ENCODE results near the gene MICOS13. TPM values are rescaled to one million over a fixed set of nuclear protein-coding genes. Genes with fewer than 3 reads are reported as not detected.

Gene MICOS13
- total and polyA plus RNA-seq, 2 donors from 2014 or later = 74.6 to 244 TPM

DNA sequence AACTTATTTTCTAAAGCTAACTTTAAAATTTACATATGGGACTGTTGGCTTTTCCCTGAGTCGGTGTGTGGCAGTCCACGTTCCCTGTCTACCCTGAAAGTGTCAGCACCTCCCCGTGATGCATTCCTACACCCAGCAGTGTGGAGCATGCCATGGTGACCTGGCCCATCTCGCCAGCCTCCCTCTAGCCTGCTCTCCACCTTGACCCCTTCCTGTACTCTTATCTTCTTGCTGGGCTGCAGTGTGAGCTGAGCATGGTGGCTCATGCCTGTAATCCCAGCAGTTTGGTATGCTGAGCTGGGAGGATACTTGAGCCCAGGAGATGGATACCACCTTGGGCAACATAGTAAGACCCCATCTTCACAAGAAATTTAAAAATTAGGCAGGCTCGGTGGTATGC lies 25.4 kb downstream of the MICOS13 start:
- Histone ChIP-seq H3K36me3 (ENCODE audit: control insufficient read depth in 2 of 3, insufficient read depth in 3 of 3, low read length in 3 of 3) (peaks cover 8 to 74% (median 50%) of the 10 kb centered on the region in 3 donors), H3K27me3 (ENCODE audit: control insufficient read depth, insufficient read depth, low read length) (no peaks in the 10 kb centered on the region), H3K4me1 (ENCODE audit: control insufficient read depth in 2 of 3, insufficient read depth in 2 of 3, low read depth in 1 of 3, low read length in 3 of 3) (peaks cover 0 to 4% (median 0%) of the 10 kb centered on the region in 3 donors), H3K9me3 (ENCODE audit: control insufficient read depth in 2 of 3, insufficient read depth in 1 of 3, low read length in 3 of 3) (no peaks in the 10 kb centered on the region), H3K4me3 (ENCODE audit: low read length in 3 of 3) (no peak overlapping the region), H3K9ac (ENCODE audit: low read length in 3 of 3) (no peak overlapping the region), H3K27ac (ENCODE audit: low read depth in 2 of 2, low read length in 2 of 2) (no peak overlapping the region)
- TF ChIP-seq, protein P1, sequence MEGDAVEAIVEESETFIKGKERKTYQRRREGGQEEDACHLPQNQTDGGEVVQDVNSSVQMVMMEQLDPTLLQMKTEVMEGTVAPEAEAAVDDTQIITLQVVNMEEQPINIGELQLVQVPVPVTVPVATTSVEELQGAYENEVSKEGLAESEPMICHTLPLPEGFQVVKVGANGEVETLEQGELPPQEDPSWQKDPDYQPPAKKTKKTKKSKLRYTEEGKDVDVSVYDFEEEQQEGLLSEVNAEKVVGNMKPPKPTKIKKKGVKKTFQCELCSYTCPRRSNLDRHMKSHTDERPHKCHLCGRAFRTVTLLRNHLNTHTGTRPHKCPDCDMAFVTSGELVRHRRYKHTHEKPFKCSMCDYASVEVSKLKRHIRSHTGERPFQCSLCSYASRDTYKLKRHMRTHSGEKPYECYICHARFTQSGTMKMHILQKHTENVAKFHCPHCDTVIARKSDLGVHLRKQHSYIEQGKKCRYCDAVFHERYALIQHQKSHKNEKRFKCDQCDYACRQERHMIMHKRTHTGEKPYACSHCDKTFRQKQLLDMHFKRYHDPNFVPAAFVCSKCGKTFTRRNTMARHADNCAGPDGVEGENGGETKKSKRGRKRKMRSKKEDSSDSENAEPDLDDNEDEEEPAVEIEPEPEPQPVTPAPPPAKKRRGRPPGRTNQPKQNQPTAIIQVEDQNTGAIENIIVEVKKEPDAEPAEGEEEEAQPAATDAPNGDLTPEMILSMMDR (IDR thresholded peaks at IDR 0.05; ENCODE audit: borderline replicate concordance, extremely low read depth, insufficient read depth) = no peak
- DNase-seq = no peak
- no peak for FAIRE-seq
- intact Hi-C loops (cut with DNase I) = no loop called here

DNA sequence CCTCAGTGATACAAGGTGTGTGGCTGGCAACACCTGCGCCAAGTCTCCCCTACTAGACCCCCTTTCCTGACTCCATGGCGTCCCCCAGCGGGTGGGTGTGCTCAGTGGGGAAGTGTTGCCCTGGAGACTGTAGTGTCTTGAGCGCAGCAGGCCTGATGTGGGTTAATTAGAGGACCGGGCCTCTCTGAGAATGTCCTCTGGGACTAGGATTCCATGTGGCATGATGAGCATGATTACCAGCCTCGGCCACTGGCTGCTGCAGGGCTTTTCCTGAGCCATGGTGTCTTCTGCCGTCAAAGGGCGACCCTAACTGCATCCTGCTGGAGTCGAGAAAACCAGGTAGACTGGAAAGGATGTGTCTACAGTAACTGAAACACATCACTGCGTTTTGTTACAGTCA lies 28.1 kb downstream of the MICOS13 start:
- Histone ChIP-seq H3K27me3 (ENCODE audit: control insufficient read depth, insufficient read depth, low read length) (no peaks in the 10 kb centered on the region), H3K4me1 (ENCODE audit: control insufficient read depth in 2 of 3, insufficient read depth in 2 of 3, low read depth in 1 of 3, low read length in 3 of 3) (peaks cover 0 to 4% (median 0%) of the 10 kb centered on the region in 3 donors), H3K9me3 (ENCODE audit: control insufficient read depth in 2 of 3, insufficient read depth in 1 of 3, low read length in 3 of 3) (no peaks in the 10 kb centered on the region), H3K9ac (ENCODE audit: low read length in 3 of 3) (no peak overlapping the region), H3K36me3 (ENCODE audit: control insufficient read depth in 2 of 3, insufficient read depth in 3 of 3, low read length in 3 of 3) (peaks cover 13 to 77% (median 59%) of the 10 kb centered on the region in 3 donors), H3K4me3 (ENCODE audit: low read length in 3 of 3) (no peak overlapping the region), H3K27ac (ENCODE audit: low read depth in 2 of 2, low read length in 2 of 2) (no peak overlapping the region)
- intact Hi-C loops (cut with DNase I) = no loop called here
- TF ChIP-seq, protein P1 (IDR thresholded peaks at IDR 0.05; ENCODE audit: borderline replicate concordance, extremely low read depth, insufficient read depth) = no peak
- FAIRE-seq (no peak), DNase-seq (no peak)

DNA sequence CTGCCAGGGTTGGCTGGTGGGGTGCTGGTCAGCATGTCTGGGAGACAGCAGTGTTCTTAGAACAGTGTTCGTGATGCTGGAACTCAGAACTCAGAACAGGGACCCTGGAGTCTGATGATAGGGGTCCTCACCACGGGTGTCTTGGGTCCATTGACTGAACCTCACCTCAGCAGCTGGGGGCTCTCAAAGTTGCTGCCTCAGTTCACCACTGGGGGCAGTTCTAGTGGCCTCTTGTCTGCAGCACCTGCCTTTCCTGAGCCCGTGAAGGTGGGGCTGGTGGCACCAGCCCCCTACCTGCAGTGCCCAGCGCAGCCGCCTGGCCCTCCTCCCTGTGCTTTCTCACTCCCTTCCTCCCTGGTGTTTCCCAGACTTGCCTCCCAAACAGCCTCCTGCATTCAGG lies 29.0 kb downstream of the MICOS13 start:
- no peak overlapping the region for H3K9ac ChIP-seq (ENCODE audit: low read length in 3 of 3)
- H3K9me3 ChIP-seq (ENCODE audit: control insufficient read depth in 2 of 3, insufficient read depth in 1 of 3, low read length in 3 of 3) = no peaks in the 10 kb centered on the region
- H3K4me3 ChIP-seq (ENCODE audit: low read length in 3 of 3) = no peak overlapping the region
- peaks cover 15 to 82% (median 63%) of the 10 kb centered on the region in 3 donors for H3K36me3 ChIP-seq (ENCODE audit: control insufficient read depth in 2 of 3, insufficient read depth in 3 of 3, low read length in 3 of 3)
- TF ChIP-seq, protein P1 (IDR thresholded peaks at IDR 0.05; ENCODE audit: borderline replicate concordance, extremely low read depth, insufficient read depth) = no peak
- peaks cover 0 to 4% (median 0%) of the 10 kb centered on the region in 3 donors for H3K4me1 ChIP-seq (ENCODE audit: control insufficient read depth in 2 of 3, insufficient read depth in 2 of 3, low read depth in 1 of 3, low read length in 3 of 3)
- FAIRE-seq = no peak
- DNase-seq = no peak
- intact Hi-C loops (cut with DNase I) = no loop called here
- H3K27ac ChIP-seq (ENCODE audit: low read depth in 2 of 2, low read length in 2 of 2) = no peak overlapping the region
- no peaks in the 10 kb centered on the region for H3K27me3 ChIP-seq (ENCODE audit: control insufficient read depth, insufficient read depth, low read length)

DNA sequence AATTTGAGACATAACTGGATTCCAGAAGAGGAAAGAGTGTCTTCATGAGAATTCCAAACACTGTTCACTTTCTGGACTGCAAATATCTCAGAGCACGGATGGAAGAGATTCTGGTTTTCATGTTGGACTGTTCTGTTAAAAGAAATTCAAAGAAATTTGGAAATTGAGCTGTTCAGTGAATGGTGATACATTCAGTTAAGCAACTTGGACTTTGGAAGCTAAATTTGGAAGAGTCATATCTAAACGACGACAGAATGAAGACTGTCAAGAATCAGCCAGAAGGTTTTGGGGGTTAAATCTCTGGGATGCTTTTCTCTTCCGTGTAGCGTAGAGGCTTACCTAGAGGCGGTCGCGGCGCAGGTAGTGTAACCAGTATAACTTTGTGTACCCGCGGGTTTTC lies 31.9 kb downstream of the MICOS13 start:
- Histone ChIP-seq H3K36me3 (ENCODE audit: control insufficient read depth in 2 of 3, insufficient read depth in 3 of 3, low read length in 3 of 3) (peaks cover 12 to 81% (median 64%) of the 10 kb centered on the region in 3 donors), H3K4me1 (ENCODE audit: control insufficient read depth in 2 of 3, insufficient read depth in 2 of 3, low read depth in 1 of 3, low read length in 3 of 3) (no peaks in the 10 kb centered on the region), H3K27me3 (ENCODE audit: control insufficient read depth, insufficient read depth, low read length) (no peaks in the 10 kb centered on the region), H3K9me3 (ENCODE audit: control insufficient read depth in 2 of 3, insufficient read depth in 1 of 3, low read length in 3 of 3) (no peaks in the 10 kb centered on the region), H3K27ac (ENCODE audit: low read depth in 2 of 2, low read length in 2 of 2) (no peak overlapping the region), H3K4me3 (ENCODE audit: low read length in 3 of 3) (no peak overlapping the region), H3K9ac (ENCODE audit: low read length in 3 of 3) (no peak overlapping the region)
- intact Hi-C loops (cut with DNase I) = no loop called here
- no peak for FAIRE-seq
- TF ChIP-seq, protein P1 (IDR thresholded peaks at IDR 0.05; ENCODE audit: borderline replicate concordance, extremely low read depth, insufficient read depth) = no peak
- no peak for DNase-seq

Measured in kidney (tissue), 14 donors.